ENCODE measurements around the gene CYP46A1. TPM values are rescaled to one million over a fixed set of nuclear protein-coding genes. Genes with fewer than 3 reads are reported as not detected.

The CYP46A1 gene
- total and polyA plus RNA-seq, 2 donors (not counting 1 experiment from before 2014, with no cell fraction given): 0.27 to 0.28 TPM

GRCh38 chr14:99656171-99656570 lies 27.9 kb upstream of the CYP46A1 start:
- H3K36me3 ChIP-seq (replicated peaks in 1 of 2; ENCODE audit: control extremely low read depth in 1 of 2, control insufficient read depth in 1 of 2, extremely low read depth in 1 of 2, insufficient read depth in 2 of 2, low read length in 1 of 2): no peaks in the 10 kb centered on the region
- Mint-ChIP-seq H3K9me3 (ENCODE audit: insufficient read depth) (peaks cover 3% of the 10 kb centered on the region), H3K4me3 (no peak overlapping the region), H3K27ac (no peak overlapping the region), H3K27me3 (peaks cover 59% of the 10 kb centered on the region), H3K4me1 (peaks cover 4% of the 10 kb centered on the region)
- no peaks in the 10 kb centered on the region for H4K20me1 ChIP-seq (ENCODE audit: control insufficient read depth, insufficient read depth, low read length, poor library complexity, severe bottlenecking)
- H3K27ac ChIP-seq (ENCODE audit: low read length in 2 of 2): no peak overlapping the region
- DNase-seq (no peak), ATAC-seq (ENCODE audit: low read depth) (no peak)
- no peak overlapping the region for H2AFZ ChIP-seq (ENCODE audit: insufficient read depth, low read depth, low read length, poor library complexity, severe bottlenecking)
- ChIA-PET CTCF (no interaction called here), POLR2A (no interaction called here)
- H3K9ac ChIP-seq (ENCODE audit: low read length): no peak overlapping the region
- H3K27me3 ChIP-seq (replicated peaks in 1 of 4; ENCODE audit: control extremely low read depth in 1 of 4, control insufficient read depth in 3 of 4, insufficient read depth in 4 of 4, low read length in 3 of 4): peaks cover 0 to 24% (median 10%) of the 10 kb centered on the region in 4 experiments
- no peak overlapping the region for H3K4me3 ChIP-seq (ENCODE audit: control extremely low read depth in 1 of 5, extremely low read depth in 1 of 5, insufficient read depth in 1 of 5, low read depth in 2 of 5, low read length in 4 of 5)
- TF ChIP-seq EZH2 (IDR thresholded peaks at IDR 0.05; ENCODE audit: borderline replicate concordance, insufficient read depth, low read depth, low read length, poor library complexity, severe bottlenecking): no peak
- TF ChIP-seq, protein P1, sequence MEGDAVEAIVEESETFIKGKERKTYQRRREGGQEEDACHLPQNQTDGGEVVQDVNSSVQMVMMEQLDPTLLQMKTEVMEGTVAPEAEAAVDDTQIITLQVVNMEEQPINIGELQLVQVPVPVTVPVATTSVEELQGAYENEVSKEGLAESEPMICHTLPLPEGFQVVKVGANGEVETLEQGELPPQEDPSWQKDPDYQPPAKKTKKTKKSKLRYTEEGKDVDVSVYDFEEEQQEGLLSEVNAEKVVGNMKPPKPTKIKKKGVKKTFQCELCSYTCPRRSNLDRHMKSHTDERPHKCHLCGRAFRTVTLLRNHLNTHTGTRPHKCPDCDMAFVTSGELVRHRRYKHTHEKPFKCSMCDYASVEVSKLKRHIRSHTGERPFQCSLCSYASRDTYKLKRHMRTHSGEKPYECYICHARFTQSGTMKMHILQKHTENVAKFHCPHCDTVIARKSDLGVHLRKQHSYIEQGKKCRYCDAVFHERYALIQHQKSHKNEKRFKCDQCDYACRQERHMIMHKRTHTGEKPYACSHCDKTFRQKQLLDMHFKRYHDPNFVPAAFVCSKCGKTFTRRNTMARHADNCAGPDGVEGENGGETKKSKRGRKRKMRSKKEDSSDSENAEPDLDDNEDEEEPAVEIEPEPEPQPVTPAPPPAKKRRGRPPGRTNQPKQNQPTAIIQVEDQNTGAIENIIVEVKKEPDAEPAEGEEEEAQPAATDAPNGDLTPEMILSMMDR (IDR thresholded peaks at IDR 0.05): no peak
- H3K79me2 ChIP-seq (ENCODE audit: control insufficient read depth, insufficient read depth, low read length): no peaks in the 10 kb centered on the region
- H3K9me3 ChIP-seq (ENCODE audit: control extremely low read depth in 1 of 3, control insufficient read depth in 2 of 3, insufficient read depth in 1 of 3, low read length in 2 of 3): peaks cover 0 to 2% (median 0%) of the 10 kb centered on the region in 3 donors
- no peak overlapping the region for H3K4me2 ChIP-seq (replicated peaks; ENCODE audit: low read depth, low read length, poor library complexity, severe bottlenecking)
- intact Hi-C loops (cut with micrococcal nuclease): no loop called here
- H3K4me1 ChIP-seq (ENCODE audit: control insufficient read depth in 2 of 2, insufficient read depth in 2 of 2, low read length in 2 of 2): no peaks in the 10 kb centered on the region
- 67% methylated on average over 2 of the region's 5 CpGs for WGBS (ENCODE audit: insufficient coverage)

DNA sequence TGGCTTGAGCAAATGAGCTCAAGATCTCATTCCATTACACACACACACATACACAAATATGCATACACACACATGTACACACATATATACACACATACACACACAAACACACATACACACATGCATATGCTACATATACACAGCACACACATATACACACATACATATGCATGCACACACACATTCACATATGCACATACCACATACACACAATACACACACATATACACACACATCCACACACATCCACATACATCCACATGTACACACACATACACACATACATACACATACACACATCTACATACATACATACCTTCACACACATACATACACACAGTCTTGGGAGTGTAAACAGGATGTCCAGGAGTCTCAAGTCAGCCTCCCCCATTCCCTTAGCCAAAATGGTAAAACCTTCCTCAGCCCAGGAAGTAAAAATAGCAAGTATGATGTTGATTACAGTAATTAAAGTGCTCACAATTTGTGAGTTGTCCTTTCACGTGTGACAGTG lies 26.4 kb upstream of the CYP46A1 start:
- peaks cover 0 to 24% (median 12%) of the 10 kb centered on the region in 4 experiments for H3K27me3 ChIP-seq (replicated peaks in 1 of 4; ENCODE audit: control extremely low read depth in 1 of 4, control insufficient read depth in 3 of 4, insufficient read depth in 4 of 4, low read length in 3 of 4)
- peaks cover 4% of the 10 kb centered on the region for H3K4me1 Mint-ChIP-seq
- no peak for TF ChIP-seq EZH2 (IDR thresholded peaks at IDR 0.05; ENCODE audit: borderline replicate concordance, insufficient read depth, low read depth, low read length, poor library complexity, severe bottlenecking)
- TF ChIP-seq, protein P1 (IDR thresholded peaks at IDR 0.05): no peak
- H3K27ac Mint-ChIP-seq: no peak overlapping the region
- 57% methylated on average over 1 of the region's 1 CpG for WGBS (ENCODE audit: insufficient coverage)
- H3K4me3 Mint-ChIP-seq: no peak overlapping the region
- DNase-seq (no peak), ATAC-seq (ENCODE audit: low read depth) (no peak)
- peaks cover 65% of the 10 kb centered on the region for H3K27me3 Mint-ChIP-seq
- no peak overlapping the region for H3K4me3 ChIP-seq (ENCODE audit: control extremely low read depth in 1 of 5, extremely low read depth in 1 of 5, insufficient read depth in 1 of 5, low read depth in 2 of 5, low read length in 4 of 5)
- POLR2A ChIA-PET: no interaction called here
- no peak overlapping the region for H3K27ac ChIP-seq (ENCODE audit: low read length in 2 of 2)
- intact Hi-C loops (cut with micrococcal nuclease): no loop called here
- H3K9me3 ChIP-seq (ENCODE audit: control extremely low read depth in 1 of 3, control insufficient read depth in 2 of 3, insufficient read depth in 1 of 3, low read length in 2 of 3): peaks cover 0 to 2% (median 0%) of the 10 kb centered on the region in 3 donors
- peaks cover 3% of the 10 kb centered on the region for H3K9me3 Mint-ChIP-seq (ENCODE audit: insufficient read depth)
- H4K20me1 ChIP-seq (ENCODE audit: control insufficient read depth, insufficient read depth, low read length, poor library complexity, severe bottlenecking): no peaks in the 10 kb centered on the region
- no peaks in the 10 kb centered on the region for H3K36me3 ChIP-seq (replicated peaks in 1 of 2; ENCODE audit: control extremely low read depth in 1 of 2, control insufficient read depth in 1 of 2, extremely low read depth in 1 of 2, insufficient read depth in 2 of 2, low read length in 1 of 2)
- H3K9ac ChIP-seq (ENCODE audit: low read length): no peak overlapping the region
- H3K4me1 ChIP-seq (ENCODE audit: control insufficient read depth in 2 of 2, insufficient read depth in 2 of 2, low read length in 2 of 2): no peaks in the 10 kb centered on the region
- H2AFZ ChIP-seq (ENCODE audit: insufficient read depth, low read depth, low read length, poor library complexity, severe bottlenecking): no peak overlapping the region
- H3K79me2 ChIP-seq (ENCODE audit: control insufficient read depth, insufficient read depth, low read length): no peaks in the 10 kb centered on the region
- CTCF ChIA-PET: no interaction called here
- no peak overlapping the region for H3K4me2 ChIP-seq (replicated peaks; ENCODE audit: low read depth, low read length, poor library complexity, severe bottlenecking)

All from B cell (primary cell).